Loucy (cell line): ENCODE measurements around the gene TMEM50A.
"Not testable (repeated sequence)": the region's sequence is repeated elsewhere in the genome, so short reads cannot be mapped to it uniquely, and the experiment has no call there.

Experiments used
- EZH2phosphoT487 ChIP-seq: fragments of 200-600 bp; IDR thresholded peaks from 2 replicates; pipeline ENCODE4 v1.6.1; 2018; ENCODE audit warnings: antibody characterized with exemption, mild to moderate bottlenecking, moderate library complexity, borderline replicate concordance
- TF ChIP-seq, protein P1 (sequence below): fragments of 200-600 bp; sonication (generic); conservative IDR thresholded peaks from 2 replicates; pipeline ENCODE4 v1.5.1; 2014; ENCODE audit warnings: mild to moderate bottlenecking, antibody characterized with exemption, low read length

DNA sequence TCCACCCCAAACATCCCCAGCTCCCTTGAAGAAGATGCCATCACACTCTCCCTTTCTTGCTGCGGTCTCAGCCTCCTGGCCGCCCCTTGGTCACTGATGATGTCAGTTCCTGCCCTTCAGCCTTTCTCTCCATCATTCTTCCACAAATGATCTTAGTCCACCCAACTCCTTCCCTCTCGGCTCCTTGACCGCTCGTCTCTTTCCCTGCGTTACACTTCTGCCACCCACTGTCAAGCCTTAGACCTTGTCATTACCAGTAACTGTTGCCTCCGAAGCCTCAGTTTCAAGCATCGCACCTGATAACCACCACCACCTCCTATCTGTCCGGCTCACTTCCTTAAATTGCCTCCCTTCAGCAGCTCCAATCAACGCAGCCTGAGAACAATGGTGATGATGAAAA, 59.4 kb downstream of the TMEM50A start:
- TF ChIP-seq, protein P1, sequence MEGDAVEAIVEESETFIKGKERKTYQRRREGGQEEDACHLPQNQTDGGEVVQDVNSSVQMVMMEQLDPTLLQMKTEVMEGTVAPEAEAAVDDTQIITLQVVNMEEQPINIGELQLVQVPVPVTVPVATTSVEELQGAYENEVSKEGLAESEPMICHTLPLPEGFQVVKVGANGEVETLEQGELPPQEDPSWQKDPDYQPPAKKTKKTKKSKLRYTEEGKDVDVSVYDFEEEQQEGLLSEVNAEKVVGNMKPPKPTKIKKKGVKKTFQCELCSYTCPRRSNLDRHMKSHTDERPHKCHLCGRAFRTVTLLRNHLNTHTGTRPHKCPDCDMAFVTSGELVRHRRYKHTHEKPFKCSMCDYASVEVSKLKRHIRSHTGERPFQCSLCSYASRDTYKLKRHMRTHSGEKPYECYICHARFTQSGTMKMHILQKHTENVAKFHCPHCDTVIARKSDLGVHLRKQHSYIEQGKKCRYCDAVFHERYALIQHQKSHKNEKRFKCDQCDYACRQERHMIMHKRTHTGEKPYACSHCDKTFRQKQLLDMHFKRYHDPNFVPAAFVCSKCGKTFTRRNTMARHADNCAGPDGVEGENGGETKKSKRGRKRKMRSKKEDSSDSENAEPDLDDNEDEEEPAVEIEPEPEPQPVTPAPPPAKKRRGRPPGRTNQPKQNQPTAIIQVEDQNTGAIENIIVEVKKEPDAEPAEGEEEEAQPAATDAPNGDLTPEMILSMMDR, result not testable (repeated sequence)
- TF ChIP-seq EZH2phosphoT487, result not testable (repeated sequence)
